ENCODE results near the gene MRGPRF.

Gene MRGPRF

GRCh38 chr11:68960294-68961071 lies 52.6 kb downstream of the MRGPRF start:
- DNase-seq: peak; percentile 35

GRCh38 chr11:68959465-68960293 lies 53.4 kb downstream of the MRGPRF start:
- DNase-seq: peak; percentile 56

- DNase-seq: no peak
These were observed 54.8 kb downstream of the MRGPRF start for GRCh38 chr11:68958211-68958610.

- no peak for DNase-seq
These were observed 56.3 kb downstream of the MRGPRF start for GRCh38 chr11:68956547-68957254.

- no peak for DNase-seq
These were observed 56.9 kb downstream of the MRGPRF start for GRCh38 chr11:68956142-68956541.

- no peak for DNase-seq
These were observed 57.5 kb downstream of the MRGPRF start for GRCh38 chr11:68955607-68955958.

GRCh38 chr11:68954836-68955606 lies 58.0 kb downstream of the MRGPRF start:
- no peak for DNase-seq
